GM18502 (cell line): ENCODE data around the gene PGLYRP4.

Source experiments
- ATAC-seq: cut with Tn5 transposase; IDR thresholded peaks from one replicate; pipeline ENCODE4 v1.9.1; 2021; ENCODE audit warnings: mild to moderate bottlenecking; ENCODE audit not compliant: unreplicated experiment, poor library complexity

Gene PGLYRP4

GRCh38 chr1:153380711-153381110, 32.1 kb upstream of the PGLYRP4 start:
- no peak for ATAC-seq

- no peak for ATAC-seq
These were observed 30.9 kb upstream of the PGLYRP4 start for GRCh38 chr1:153379591-153379990.

- no peak for ATAC-seq
These were observed 26.9 kb upstream of the PGLYRP4 start, which contains the start of gene S100A12 for GRCh38 chr1:153375511-153375910. Gene S100A12 (minus strand): TSS chr1:153375621. CDS start chr1:153374592, 1,029 bp downstream.

GRCh38 chr1:153374071-153374470, 25.4 kb upstream of the PGLYRP4 start:
- ATAC-seq, result no peak

- ATAC-seq, result no peak
These were observed 23.9 kb upstream of the PGLYRP4 start for GRCh38 chr1:153372571-153372970.

GRCh38 chr1:153371231-153371630, 22.6 kb upstream of the PGLYRP4 start:
- ATAC-seq, result no peak

DNA sequence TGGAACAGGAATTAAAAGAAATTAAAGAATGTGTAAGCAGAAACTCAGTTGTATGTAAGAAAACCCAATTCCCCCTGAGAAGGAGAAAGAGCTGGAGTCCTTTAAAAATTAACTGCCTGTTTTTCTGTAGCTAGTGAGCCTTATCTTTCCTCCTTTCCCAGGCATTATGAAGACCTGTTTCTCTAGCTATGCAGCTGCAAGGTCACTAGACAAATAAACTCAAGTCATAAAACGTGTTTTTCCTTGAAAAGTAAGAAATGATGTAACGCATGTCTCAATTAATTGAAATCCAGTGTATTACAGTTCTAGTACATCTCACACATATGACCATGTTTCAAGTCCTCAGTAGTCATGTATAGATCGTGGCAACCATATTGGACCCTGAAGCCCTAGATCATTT, 21.5 kb upstream of the PGLYRP4 start:
- ATAC-seq, result no peak

- no peak for ATAC-seq
These were observed 19.9 kb upstream of the PGLYRP4 start for GRCh38 chr1:153368495-153368894.

DNA sequence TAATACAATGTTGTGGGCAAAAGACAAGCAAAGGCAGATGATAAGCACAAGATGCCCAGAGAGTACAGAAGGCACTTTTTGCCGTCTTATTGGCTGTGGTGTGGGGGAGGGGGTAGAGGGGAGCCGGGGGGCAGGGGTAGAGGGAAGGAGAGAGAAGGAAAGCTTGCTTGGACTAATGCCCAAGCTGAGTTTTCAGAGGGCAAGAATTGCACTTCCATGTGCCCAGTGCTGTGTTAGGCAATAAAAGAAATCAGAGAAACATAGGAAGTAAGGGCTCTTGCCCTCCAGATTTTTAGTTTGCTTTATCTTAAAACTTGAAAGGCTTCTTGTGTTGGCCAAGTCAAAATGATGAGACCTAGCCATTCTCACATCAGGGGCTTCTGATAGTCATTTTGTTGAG, 18.4 kb upstream of the PGLYRP4 start:
- no peak for ATAC-seq

- ATAC-seq, result no peak
These were observed 17.6 kb upstream of the PGLYRP4 start for GRCh38 chr1:153366261-153366660.

DNA sequence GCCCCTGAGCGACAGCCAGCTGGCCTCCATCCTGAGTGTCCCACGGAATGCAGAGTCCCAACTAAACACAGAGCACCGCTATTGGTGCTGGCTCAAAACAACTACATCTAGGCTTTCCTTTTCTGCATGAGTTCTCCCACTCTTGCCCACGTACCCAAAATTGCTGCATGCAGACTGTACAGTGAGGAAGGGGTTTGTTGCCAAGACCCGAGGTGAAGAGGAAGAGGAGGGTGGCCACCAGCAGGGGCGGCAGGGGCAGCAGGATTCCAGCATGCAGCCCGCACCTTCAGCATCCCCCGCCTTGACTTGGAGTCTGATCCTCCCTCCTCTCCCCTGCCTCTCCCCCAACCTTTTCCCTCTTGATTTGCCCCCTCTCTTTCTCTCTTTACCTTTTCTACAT, 17.1 kb upstream of the PGLYRP4 start:
- ATAC-seq, result no peak

DNA sequence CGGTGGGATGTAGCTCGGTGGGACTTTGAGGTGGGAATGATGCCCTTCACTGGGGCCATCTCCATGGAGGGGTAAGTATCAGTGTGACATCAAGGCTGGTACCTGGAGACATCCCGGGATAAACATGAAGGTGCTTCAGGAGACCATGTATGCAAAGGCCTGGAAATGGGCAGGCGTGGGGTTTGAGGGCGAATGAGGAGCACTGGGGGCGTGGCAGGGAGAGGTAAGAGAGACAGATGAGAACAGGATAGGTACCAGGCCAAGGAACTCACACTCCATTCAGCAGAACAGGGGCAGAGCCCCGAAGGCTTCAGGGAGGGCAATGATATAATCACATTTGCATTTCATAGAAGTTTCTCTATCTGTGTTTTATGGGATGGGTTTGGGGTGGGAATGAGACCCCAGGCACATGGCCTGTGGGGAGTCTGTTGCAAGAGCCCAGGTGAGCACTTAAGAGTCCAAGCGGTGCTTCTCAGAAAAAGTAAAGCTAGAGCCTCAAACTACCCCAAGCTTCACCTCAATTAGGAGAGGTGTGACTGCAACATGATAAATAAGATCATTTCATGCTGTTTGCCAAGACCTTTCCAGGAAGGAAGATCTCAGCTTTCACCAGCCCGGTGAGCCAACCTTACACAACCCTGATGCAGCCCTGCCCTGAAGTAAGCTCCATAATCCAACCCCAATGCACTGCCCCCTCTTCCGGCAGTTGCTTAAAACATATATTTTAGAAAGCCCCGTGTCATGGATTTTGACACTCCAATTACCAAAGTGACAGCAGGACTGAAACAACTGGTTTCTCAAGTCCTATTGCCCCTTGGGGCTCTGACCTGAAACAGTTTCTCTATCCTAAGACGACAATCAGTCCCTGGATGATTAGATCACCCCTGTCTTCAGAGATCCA, 16.4 kb upstream of the PGLYRP4 start:
- no peak for ATAC-seq

DNA sequence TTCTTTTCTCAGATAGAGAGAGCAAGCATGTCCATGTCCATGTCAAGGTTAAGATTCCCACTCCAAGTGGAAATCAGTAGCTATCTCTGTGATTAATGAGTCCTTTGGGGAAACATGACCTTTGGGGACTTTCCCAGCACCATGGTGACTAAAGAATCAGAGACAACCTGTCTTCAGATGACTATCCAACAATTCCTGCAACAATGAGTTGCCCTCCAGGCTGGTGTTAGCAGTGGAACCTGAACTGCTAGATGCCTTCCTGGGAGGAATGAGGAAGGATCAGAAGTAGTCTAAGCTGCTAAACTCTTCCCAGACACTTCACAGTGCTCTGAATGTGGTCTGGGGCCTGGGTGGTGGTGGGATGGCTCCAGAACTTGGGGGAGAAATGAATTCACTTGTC, 15.5 kb upstream of the PGLYRP4 start:
- ATAC-seq, result no peak

DNA sequence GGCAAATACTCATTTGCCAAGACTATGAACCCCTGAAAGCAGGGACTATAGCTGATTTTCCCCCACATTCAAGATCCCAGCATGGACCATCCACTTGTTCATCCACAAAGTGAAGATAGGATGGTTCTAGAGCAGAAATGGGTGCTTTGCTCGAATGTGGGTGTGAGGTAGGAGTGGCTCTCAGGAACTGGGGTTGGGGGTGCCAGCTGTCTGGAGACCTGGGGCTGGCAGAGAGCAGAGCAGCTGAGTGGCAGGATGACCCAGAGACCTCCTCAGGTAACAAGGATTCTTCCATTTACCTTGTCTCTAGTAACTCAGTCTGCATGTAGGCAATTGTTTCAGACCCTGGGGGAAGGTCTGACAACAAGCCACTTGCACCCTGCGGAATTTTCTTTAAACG, 15.0 kb upstream of the PGLYRP4 start:
- ATAC-seq, result no peak

- ATAC-seq, result no peak
These were observed 13.6 kb upstream of the PGLYRP4 start for GRCh38 chr1:153362187-153362775.

- no peak for ATAC-seq
These were observed 13.0 kb upstream of the PGLYRP4 start for GRCh38 chr1:153361480-153362109.

DNA sequence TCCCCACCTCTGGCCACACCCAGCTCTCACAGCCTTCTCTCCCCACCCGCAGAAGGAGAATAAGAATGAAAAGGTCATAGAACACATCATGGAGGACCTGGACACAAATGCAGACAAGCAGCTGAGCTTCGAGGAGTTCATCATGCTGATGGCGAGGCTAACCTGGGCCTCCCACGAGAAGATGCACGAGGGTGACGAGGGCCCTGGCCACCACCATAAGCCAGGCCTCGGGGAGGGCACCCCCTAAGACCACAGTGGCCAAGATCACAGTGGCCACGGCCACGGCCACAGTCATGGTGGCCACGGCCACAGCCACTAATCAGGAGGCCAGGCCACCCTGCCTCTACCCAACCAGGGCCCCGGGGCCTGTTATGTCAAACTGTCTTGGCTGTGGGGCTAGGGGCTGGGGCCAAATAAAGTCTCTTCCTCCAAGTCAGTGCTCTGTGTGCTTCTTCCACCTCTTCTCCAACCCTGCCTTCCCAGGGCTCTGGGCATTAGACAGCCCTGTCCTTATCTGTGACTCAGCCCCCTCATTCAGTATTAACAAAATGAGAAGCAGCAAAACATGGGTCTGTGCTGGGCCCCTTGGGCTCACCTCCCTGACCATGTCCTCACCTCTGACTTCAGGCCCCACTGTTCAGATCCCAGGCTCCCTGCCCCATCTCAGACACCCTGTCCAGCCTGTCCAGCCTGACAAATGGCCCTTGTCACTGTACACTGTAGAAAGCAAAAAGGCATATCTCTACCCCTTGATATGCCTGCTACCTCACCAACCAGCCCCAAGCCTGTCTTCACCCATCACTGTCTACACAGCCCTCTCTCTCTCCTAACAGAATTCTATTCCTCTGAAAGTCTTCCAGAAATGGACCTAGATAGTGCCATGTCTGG, 12.2 kb upstream of the PGLYRP4 start:
- no peak for ATAC-seq

GRCh38 chr1:153360190-153360589, 11.5 kb upstream of the PGLYRP4 start:
- ATAC-seq, result no peak

GRCh38 chr1:153359241-153359640, 10.6 kb upstream of the PGLYRP4 start:
- ATAC-seq, result no peak

- no peak for ATAC-seq
These were observed 10.0 kb upstream of the PGLYRP4 start for GRCh38 chr1:153358691-153358975.
